ENCODE results near the gene DENND5B.

- no peak for TF ChIP-seq CTCF (IDR thresholded peaks at IDR 0.05; ENCODE audit: low read depth, low read length)
- no peak for TF ChIP-seq EZH2phosphoT487 (IDR thresholded peaks at IDR 0.05; ENCODE audit: low read depth)
Observed at GRCh38 chr12:31627456-31628054, 36.6 kb upstream of the DENND5B start.
